Stomach (tissue), 4 donors: ENCODE data around the gene ABCD2.

ENCODE experiments used
- CTCF ChIP-seq, 7 experiments: fragments of 450-650 bp in 4 of 7; fragments of 200-600 bp in 3 of 7; sonication (generic) in 3 of 7; IDR thresholded peaks; one replicate each; pipeline ENCODE4 v1.5.1; 2016 to 2019; ENCODE audit warnings: antibody characterized with exemption in 7 of 7, control low read depth in 2 of 7, mild to moderate bottlenecking in 1 of 7
- POLR2A ChIP-seq, 4 donors: fragments of 450-650 bp; IDR thresholded peaks; one replicate each; pipeline ENCODE4 v1.6.1; 2016; ENCODE audit warnings: antibody characterized with exemption in 4 of 4, control low read depth in 2 of 4, mild to moderate bottlenecking in 1 of 4, moderate library complexity in 1 of 4
- POLR2AphosphoS5 ChIP-seq, 3 donors: sonication (generic); formaldehyde crosslinking; IDR thresholded peaks; one replicate each; pipeline ENCODE4 v1.6.1; 2016; ENCODE audit warnings: antibody characterized with exemption in 3 of 3

GRCh38 chr12:39613525-39613924 lies 6.1 kb downstream of the ABCD2 start:
- no peak for TF ChIP-seq CTCF (IDR thresholded peaks at IDR 0.05)
- TF ChIP-seq POLR2A (IDR thresholded peaks at IDR 0.05) = no peak
- TF ChIP-seq POLR2AphosphoS5 (IDR thresholded peaks at IDR 0.05) = no peak
